ENCODE measurements around the gene KCNMB2. TPM values are rescaled to one million over a fixed set of nuclear protein-coding genes. Genes with fewer than 3 reads are reported as not detected.
A peak's percentile ranks its signal among the peaks of the same experiment; 100 is the strongest.

Gene KCNMB2
- polyA plus RNA-seq, 1 of the 3 experiments (the other 2 are of a cell fraction) = not detected

- no peak for TF ChIP-seq RXRA (IDR thresholded peaks at IDR 0.05; ENCODE audit: borderline replicate concordance, low read depth)
- TF ChIP-seq TEAD4 (IDR thresholded peaks at IDR 0.05; ENCODE audit: borderline replicate concordance, insufficient read depth) = no peak
- no peak for TF ChIP-seq USF1 (IDR thresholded peaks at IDR 0.05; ENCODE audit: borderline replicate concordance, low read depth)
- TF ChIP-seq EP300 (IDR thresholded peaks at IDR 0.05; ENCODE audit: borderline replicate concordance in 1 of 2, low read depth in 1 of 2, low read length in 1 of 2) = 0 out of 4 replicates have a peak, but pooled peaks of 1 of the 2 experiments have one; percentile 16
- peak; percentile 51; the same call in 1 of the 2 replicates for TF ChIP-seq RCOR1 (IDR thresholded peaks at IDR 0.05; ENCODE audit: low read length)
- TF ChIP-seq GATA2 (CRISPR knock-in tag; IDR thresholded peaks at IDR 0.05) = peak; percentile 55
- no peak overlapping the region for H3K27ac ChIP-seq (ENCODE audit: low read depth in 2 of 2, low read length in 1 of 2)
- 24% methylated on average over 3 of the region's 3 CpGs for WGBS (ENCODE audit: low lambda C conversion rate)
- no peak overlapping the region for H3K4me3 ChIP-seq (ENCODE audit: low read depth in 2 of 2, low read length in 1 of 2)
- POLR2A ChIA-PET = no interaction called here
- H3K9me3 ChIP-seq = no peaks in the 10 kb centered on the region
- no peaks in the 10 kb centered on the region for H3K4me1 ChIP-seq (ENCODE audit: control insufficient read depth in 1 of 2, insufficient read depth in 2 of 2, low read depth in 1 of 2, low read length in 1 of 2)
- H3K9me2 ChIP-seq = no peaks in the 10 kb centered on the region
- H3K27me3 ChIP-seq (ENCODE audit: insufficient read depth) = no peaks in the 10 kb centered on the region
- no peaks in the 10 kb centered on the region for H3K36me3 ChIP-seq (replicated peaks in 1 of 2; ENCODE audit: control insufficient read depth in 1 of 2, insufficient read depth in 2 of 2, low read length in 1 of 2)
- H3K9ac ChIP-seq = no peak overlapping the region
- peak; percentile 28 for DNase-seq
- no peaks in the 10 kb centered on the region for H3K79me2 ChIP-seq (ENCODE audit: insufficient read depth)
- CTCF ChIA-PET = interaction anchor here (1.4 kb wide), 1 partner anchor 27 kb away, joined by 3 read pairs; no protein-coding TSS in a partner anchor
- no peaks in the 10 kb centered on the region for H4K20me1 ChIP-seq (ENCODE audit: insufficient read depth)
- H3K4me2 ChIP-seq = no peak overlapping the region
- H3F3A ChIP-seq (replicated peaks; ENCODE audit: insufficient read depth) = no peaks in the 10 kb centered on the region
- H2AFZ ChIP-seq (ENCODE audit: low read depth) = no peak overlapping the region
These were observed 30.4 kb upstream of the KCNMB2 start for GRCh38 chr3:178505832-178506231.

GRCh38 chr3:178507507-178508442, 28.5 kb upstream of the KCNMB2 start:
- ChIA-PET POLR2A (no interaction called here), CTCF (interaction anchor here (0.6 to 1.4 kb wide), 2 partner anchors 29 to 72 kb away, joined by 3 read pairs; no protein-coding TSS in a partner anchor)
- Histone ChIP-seq H3F3A (replicated peaks; ENCODE audit: insufficient read depth) (no peaks in the 10 kb centered on the region), H3K27ac (ENCODE audit: low read depth in 2 of 2, low read length in 1 of 2) (no peak overlapping the region), H3K9ac (no peak overlapping the region), H3K79me2 (ENCODE audit: insufficient read depth) (no peaks in the 10 kb centered on the region), H3K27me3 (ENCODE audit: insufficient read depth) (no peaks in the 10 kb centered on the region), H3K4me2 (no peak overlapping the region), H3K4me3 (ENCODE audit: low read depth in 2 of 2, low read length in 1 of 2) (no peak overlapping the region), H3K9me3 (no peaks in the 10 kb centered on the region), H3K36me3 (replicated peaks in 1 of 2; ENCODE audit: control insufficient read depth in 1 of 2, insufficient read depth in 2 of 2, low read length in 1 of 2) (no peaks in the 10 kb centered on the region), H3K9me2 (no peaks in the 10 kb centered on the region), H3K4me1 (ENCODE audit: control insufficient read depth in 1 of 2, insufficient read depth in 2 of 2, low read depth in 1 of 2, low read length in 1 of 2) (no peaks in the 10 kb centered on the region), H2AFZ (ENCODE audit: low read depth) (no peak overlapping the region), H4K20me1 (ENCODE audit: insufficient read depth) (no peaks in the 10 kb centered on the region)
- DNase-seq = no peak
- 29% methylated on average over 5 of the region's 5 CpGs for WGBS (ENCODE audit: low lambda C conversion rate)
- TF ChIP-seq NRF1 (IDR thresholded peaks at IDR 0.05; ENCODE audit: low read depth, low read length) (no peak), JUND (IDR thresholded peaks at IDR 0.05) (no peak), FOXJ3 (CRISPR knock-in tag; IDR thresholded peaks at IDR 0.05) (no peak), TCF12 (IDR thresholded peaks at IDR 0.05) (no peak), SMC3 (IDR thresholded peaks at IDR 0.05; ENCODE audit: low read depth, low read length) (no peak), CHD2 (IDR thresholded peaks at IDR 0.05; ENCODE audit: low read length, partially characterized antibody) (no peak), REST (IDR thresholded peaks at IDR 0.05; ENCODE audit: low read depth, low read length) (no peak), POLR2AphosphoS5 (IDR thresholded peaks at IDR 0.05; ENCODE audit: low read depth, low read length) (no peak), TEAD4 (IDR thresholded peaks at IDR 0.05; ENCODE audit: borderline replicate concordance, insufficient read depth) (no peak), FOXM1 (IDR thresholded peaks at IDR 0.05; ENCODE audit: low read depth) (no peak), GABPA (IDR thresholded peaks at IDR 0.05; ENCODE audit: low read depth) (no peak), NFIC (IDR thresholded peaks at IDR 0.05; ENCODE audit: borderline replicate concordance) (no peak), MEF2A (IDR thresholded peaks at IDR 0.05; ENCODE audit: borderline replicate concordance, low read depth) (no peak), YY1 (IDR thresholded peaks at IDR 0.05; ENCODE audit: low read depth) (no peak), USF1 (IDR thresholded peaks at IDR 0.05; ENCODE audit: borderline replicate concordance, low read depth) (no peak), ZBTB33 (IDR thresholded peaks at IDR 0.05; ENCODE audit: borderline replicate concordance, low read depth) (no peak), EP300 (IDR thresholded peaks at IDR 0.05; ENCODE audit: borderline replicate concordance in 1 of 2, low read depth in 1 of 2, low read length in 1 of 2) (no peak)

Data from SK-N-SH (cell line).